Activated CD8-positive, alpha-beta memory T cell treated with anti-CD3 and anti-CD28 coated beads for 36 hours (primary cell): ENCODE results near the gene MSI2. TPM values are rescaled to one million over a fixed set of nuclear protein-coding genes. Genes with fewer than 3 reads are reported as not detected.

Source experiments
- CTCF ChIA-PET: fragments of 350-600 bp; sonication (Branson Sonifier 250); formaldehyde crosslinking; loops from one replicate; lab custom pipeline; 2021; ENCODE audit warnings: antibody characterized with exemption; lab: Charles Lee
- POLR2A ChIA-PET: fragments of 350-600 bp; sonication (Branson Sonifier 250); formaldehyde crosslinking; loops from one replicate; lab custom pipeline; 2021; ENCODE audit warnings: antibody characterized with exemption; lab: Charles Lee
- total RNA-seq, 2 experiments: library from RNA; stranded (reverse); gene quantifications; one replicate each; pipeline ENCODE4 v1.2.3, GENCODE V29; 2021

The MSI2 gene
- total RNA-seq, 2 experiments from 2014 or later, result 56.5 to 59.6 TPM

DNA sequence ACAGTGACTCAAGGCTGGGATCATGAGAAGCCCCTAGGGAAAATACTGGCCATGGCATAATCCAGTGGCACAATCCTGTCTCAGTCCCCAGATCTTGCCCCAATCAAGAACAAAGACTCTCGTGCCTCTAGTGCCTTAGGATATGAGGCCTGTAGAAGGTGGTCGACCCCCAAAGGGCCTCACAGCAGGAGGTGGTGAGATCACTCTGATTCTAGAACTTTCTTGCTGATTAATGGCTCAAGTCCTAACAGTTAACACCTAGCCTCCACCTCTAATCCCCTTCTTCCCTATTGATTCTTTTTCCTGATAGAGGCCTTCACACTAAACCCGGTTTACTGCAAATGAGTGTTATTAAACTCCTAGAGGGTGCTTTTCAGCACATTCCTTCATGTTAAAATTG, 312.0 kb downstream of the MSI2 start:
- ChIA-PET POLR2A (no interaction called here), CTCF (no interaction called here)

DNA sequence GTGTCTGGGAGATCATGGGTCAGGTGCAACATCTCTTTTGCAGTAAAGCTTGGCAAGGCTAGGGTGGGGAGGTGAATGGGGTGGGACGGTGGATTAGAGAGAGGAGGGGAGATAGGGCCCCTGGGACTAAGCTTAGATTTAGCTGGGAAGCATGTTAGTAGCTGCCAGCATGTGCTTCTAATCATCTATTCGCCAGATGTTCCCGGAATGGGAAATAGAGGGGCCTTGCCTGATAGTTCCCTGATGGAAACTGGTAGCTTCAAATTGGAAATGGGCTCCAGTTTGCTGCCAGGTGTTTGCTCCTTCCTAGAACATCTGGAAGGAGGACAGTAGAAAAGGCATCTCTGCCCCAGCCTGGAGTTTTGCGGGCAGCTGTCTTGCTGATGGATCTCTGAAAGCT, 312.7 kb downstream of the MSI2 start:
- POLR2A ChIA-PET, result no interaction called here
- CTCF ChIA-PET, result no interaction called here

GRCh38 chr17:57569853-57570252, 313.5 kb downstream of the MSI2 start:
- ChIA-PET CTCF (no interaction called here), POLR2A (no interaction called here)

DNA sequence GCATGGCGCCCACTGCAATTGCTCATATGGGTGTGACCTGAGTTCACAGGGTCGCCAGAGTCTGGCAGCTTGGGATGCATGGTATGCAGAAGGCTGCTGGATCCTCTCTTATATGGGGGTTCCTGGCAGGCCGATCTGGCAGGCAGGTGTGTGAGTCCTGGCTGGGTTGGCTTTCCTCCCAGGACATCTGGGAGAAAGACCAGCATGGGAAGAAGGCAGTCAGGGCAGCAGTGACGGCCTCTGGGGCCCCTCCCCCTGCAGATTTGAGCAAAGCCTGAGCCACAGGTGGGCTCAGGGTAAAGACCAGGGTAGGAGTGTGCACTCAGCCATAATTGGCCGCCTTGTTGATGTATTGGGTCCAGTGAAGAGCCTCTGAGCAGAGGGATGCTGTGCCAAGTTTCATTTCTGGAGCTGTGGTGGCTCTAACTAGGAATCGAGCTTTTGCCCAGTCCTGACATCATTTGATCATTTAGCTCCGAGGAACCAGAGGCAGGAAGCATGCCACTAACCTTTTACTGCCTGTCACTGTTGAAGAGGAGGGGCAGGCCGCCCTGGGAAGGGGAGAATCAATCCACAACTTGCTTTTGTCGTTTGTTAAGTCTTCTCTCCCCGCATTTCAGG, 314.5 kb downstream of the MSI2 start:
- CTCF ChIA-PET, result no interaction called here

GRCh38 chr17:57572062-57572461, 315.7 kb downstream of the MSI2 start:
- ChIA-PET POLR2A (no interaction called here), CTCF (no interaction called here)

More for the DNA sequence above, 314.5 kb downstream of the MSI2 start:
- POLR2A ChIA-PET, result no interaction called here

GRCh38 chr17:57572600-57572999, 316.3 kb downstream of the MSI2 start:
- ChIA-PET CTCF (no interaction called here), POLR2A (no interaction called here)

GRCh38 chr17:57574040-57574513, 317.8 kb downstream of the MSI2 start:
- POLR2A ChIA-PET, result no interaction called here
- CTCF ChIA-PET, result no interaction called here

DNA sequence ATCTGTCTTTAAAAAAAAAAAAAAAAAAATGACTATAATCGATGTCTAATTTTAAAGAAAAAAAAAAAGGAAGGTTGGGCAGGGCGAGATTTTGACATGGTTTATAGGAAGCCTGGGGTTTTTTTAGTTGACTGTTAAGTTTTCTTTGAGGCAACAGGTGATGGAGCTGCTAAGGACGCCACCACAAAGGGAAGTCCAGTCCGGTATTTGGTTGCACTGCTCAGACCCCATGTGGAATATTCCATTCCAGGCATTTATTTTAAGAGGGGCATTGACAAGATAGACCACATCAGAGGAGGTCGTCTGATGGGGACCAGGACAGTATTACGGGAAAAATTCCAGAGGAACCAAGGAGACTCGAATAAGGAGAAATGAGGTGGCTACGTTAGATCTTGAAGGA, 320.4 kb downstream of the MSI2 start:
- POLR2A ChIA-PET, result no interaction called here
- CTCF ChIA-PET, result no interaction called here

DNA sequence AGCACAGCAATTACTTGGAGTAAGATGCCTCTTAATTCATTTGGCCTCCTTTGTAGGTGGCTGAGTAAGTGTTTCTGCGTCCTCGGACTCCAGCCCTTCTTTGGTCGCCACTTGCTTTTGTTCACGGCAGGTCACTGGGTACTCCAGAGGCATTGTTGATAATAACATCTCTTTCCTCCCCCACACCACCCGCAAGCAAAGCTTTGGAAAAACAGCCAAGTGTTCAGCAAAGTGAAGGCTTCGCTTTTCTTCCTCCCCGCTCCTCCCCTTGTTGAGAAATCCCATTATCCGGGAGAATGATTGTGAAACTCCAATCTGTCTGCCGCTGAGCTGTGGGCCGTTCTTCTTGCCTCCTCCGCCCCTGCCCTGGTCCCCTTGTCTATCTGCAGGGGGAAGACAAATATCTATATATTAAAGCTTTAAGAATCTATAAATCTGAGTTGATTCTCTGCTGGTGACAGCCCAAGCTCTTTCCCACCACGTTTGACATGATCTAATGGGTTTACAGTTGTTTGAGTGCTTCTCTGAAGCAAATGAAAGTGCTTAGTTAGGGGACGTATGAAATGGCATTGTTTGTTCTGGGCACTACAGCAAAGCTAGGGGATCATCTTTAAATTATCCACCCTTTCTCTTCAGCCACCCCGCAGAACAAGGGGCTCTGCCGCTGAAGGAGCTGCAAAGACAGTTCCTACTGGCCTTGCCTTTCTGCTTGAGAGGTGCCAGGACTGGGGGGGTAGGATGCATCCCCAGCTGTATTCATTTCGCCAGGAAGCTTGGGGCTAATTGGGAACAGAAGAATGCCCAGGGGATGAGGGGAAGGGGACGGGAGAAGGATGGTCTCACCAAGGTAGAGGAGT, 321.7 kb downstream of the MSI2 start:
- POLR2A ChIA-PET, result no interaction called here
- CTCF ChIA-PET, result interaction anchor here (0.9 kb wide), 1 partner anchor 335 kb away, joined by 3 read pairs; no protein-coding TSS in a partner anchor

GRCh38 chr17:57578608-57579225, 322.4 kb downstream of the MSI2 start:
- CTCF ChIA-PET, result no interaction called here
- POLR2A ChIA-PET, result no interaction called here

DNA sequence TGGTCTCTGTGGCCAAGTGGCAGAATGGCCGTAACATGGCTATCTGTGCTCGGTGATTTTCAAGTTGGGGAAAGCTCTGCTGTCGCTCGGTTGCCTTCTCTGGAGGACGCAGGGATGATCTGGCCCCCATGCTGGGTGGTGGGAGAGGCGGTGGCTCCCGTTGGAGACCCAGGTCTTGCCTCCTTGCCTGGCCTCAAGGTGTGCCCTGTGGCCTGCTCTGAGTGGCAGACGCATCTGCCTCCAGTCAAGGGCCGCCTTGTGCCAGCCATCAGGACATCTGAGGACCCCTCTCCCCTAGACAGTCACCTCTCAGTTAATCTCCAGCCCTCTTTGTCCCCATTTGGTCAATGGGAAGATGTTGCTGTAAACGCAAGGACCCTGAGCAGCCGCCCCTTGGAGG, 322.9 kb downstream of the MSI2 start:
- CTCF ChIA-PET, result no interaction called here
- POLR2A ChIA-PET, result no interaction called here

DNA sequence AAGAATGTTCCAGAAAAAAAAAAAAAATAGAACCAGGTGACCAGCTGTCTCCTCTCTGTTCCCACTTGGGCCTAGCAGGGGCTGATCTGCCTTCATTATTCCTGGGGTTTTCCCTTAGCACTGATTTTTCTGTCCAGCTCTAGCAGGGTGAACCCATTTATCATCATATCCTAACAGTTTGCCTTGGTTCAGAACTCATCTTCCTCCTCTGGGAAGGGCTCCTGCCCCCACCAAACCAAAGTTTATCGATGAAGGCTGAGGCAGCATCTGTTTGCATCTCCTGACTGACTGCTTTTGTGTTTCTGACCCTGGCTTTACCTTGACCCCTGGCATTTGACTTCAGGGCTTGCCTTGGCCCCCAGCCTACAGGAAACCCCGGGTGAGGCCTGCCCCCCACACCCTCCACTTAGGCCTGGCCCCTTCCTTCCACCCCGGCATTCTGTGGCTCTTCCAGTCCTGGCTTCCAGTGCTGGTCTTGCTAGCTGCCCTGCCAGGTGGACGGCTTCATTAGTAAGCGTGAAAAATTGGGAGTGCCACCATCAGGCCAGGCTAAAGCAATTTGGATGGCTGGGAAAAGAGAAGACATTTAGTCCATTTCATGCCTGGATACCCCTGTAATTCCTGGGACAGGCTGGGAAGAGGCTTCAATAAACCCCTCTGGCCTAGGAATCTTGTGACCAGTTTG, 323.9 kb downstream of the MSI2 start:
- ChIA-PET POLR2A (no interaction called here), CTCF (no interaction called here)

DNA sequence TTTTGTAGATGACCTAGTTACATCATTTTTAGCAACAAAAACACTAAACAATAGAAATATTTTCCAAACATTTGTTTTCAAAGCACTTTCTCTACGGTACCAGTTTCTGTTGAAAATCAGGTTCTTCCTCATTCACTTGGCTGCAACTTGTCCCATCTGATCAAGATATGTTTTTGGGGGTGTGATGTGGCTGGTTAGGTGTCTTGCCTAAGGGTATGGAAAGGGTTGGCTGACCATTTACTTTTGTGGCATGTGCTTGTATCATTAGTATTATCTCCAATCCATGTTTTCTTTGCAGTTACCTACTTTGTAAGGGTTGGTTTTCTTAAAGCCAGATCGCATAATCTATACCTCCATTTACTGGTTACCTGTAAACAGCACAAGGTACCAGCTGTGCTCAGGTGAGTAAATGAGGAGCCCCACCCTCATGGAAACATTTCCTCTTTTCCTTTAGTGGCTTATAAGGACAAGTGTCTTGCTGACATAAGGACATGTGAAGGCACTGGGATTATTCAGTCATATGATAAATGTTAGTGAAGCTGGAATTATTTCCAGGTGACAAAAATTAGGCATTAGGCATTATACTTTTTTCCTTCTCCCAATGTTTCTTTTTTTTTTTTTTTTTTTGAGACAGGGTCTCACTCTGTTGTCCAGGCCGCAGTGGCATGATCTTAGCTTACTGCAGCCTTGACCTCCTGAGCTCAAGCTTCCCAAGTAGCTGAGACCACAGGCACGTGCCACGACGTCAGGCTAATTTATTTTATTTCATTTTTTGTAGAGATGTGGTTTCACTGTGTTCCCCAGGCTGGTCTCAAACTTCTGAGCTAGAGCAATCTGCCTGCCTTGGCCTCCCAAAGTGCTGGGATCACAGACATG, 326.8 kb downstream of the MSI2 start:
- ChIA-PET POLR2A (no interaction called here), CTCF (interaction anchor here (0.6 kb wide), 1 partner anchor 334 kb away, joined by 3 read pairs; no protein-coding TSS in a partner anchor)

GRCh38 chr17:57584050-57584551, 327.8 kb downstream of the MSI2 start:
- ChIA-PET CTCF (interaction anchor here (1.3 kb wide), 1 partner anchor 15 kb away, joined by 3 read pairs; no protein-coding TSS in a partner anchor), POLR2A (no interaction called here)

GRCh38 chr17:57585341-57586195, 329.2 kb downstream of the MSI2 start:
- CTCF ChIA-PET, result interaction anchor here (1.2 to 1.3 kb wide), 2 partner anchors 13 to 343 kb away, joined by 3 read pairs; no protein-coding TSS in a partner anchor
- POLR2A ChIA-PET, result no interaction called here

GRCh38 chr17:57586196-57586740, 329.9 kb downstream of the MSI2 start:
- POLR2A ChIA-PET, result no interaction called here
- CTCF ChIA-PET, result interaction anchor here (1.2 kb wide), 1 partner anchor 343 kb away, joined by 3 read pairs; no protein-coding TSS in a partner anchor

DNA sequence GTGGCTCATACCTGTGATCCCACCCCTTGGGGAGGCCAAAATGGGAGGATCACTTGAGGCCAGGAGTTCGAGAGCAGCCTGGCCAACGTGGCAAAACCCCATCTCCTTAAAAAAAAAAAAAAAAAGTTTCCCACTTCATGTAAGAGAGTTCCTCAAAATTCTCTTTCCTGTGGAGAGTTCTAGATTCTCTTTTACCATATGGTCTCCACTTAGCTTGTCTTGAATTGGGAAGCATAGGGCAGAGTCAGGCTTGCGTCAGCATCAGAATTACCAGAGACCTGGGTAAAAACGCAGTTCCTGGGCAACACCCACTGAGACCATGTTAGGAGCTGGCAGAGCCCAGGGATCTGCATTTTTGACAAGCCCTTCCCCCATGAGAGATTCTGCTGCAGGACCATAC, 330.4 kb downstream of the MSI2 start:
- POLR2A ChIA-PET, result no interaction called here
- CTCF ChIA-PET, result interaction anchor here (1.2 kb wide), 1 partner anchor 344 kb away, joined by 3 read pairs; no protein-coding TSS in a partner anchor
